HEK293 (cell line): ENCODE measurements around the gene RSPO4.

Source experiments
- CTCF ChIA-PET: fragments of 350-600 bp; formaldehyde crosslinking; extraction: SDS; loops from one replicate; lab custom pipeline; 2021; ENCODE audit warnings: antibody characterized with exemption; lab: Yijun Ruan, JAX
- POLR2A ChIA-PET: fragments of 300-600 bp; formaldehyde crosslinking; extraction: SDS; loops from one replicate; lab custom pipeline; 2020; ENCODE audit warnings: antibody characterized with exemption, inconsistent platforms; lab: Yijun Ruan, JAX
- H3K27ac ChIP-seq: fragments of 200-500 bp; sonication (Bioruptor generic); 2 replicates; pipeline ENCODE4 v1.5.1; 2014; ENCODE audit warnings: low read depth, low read length, control low read depth, inconsistent platforms; ENCODE audit errors: extremely low read depth
- H3K36me3 ChIP-seq, 2 experiments: fragments of 200-500 bp in 1 of 2; sonication (Bioruptor generic) in 1 of 2; 1 replicate in 1 of 2; 2 replicates in 1 of 2; pipeline ENCODE4 v1.5.1; 2014 to 2017; ENCODE audit warnings: inconsistent platforms in 2 of 2, low read length in 2 of 2; ENCODE audit not compliant: control insufficient read depth in 2 of 2, insufficient read depth in 1 of 2
- H3K4me1 ChIP-seq: fragments of 200-500 bp; sonication (Bioruptor generic); 2 replicates; pipeline ENCODE4 v1.5.1; 2014; ENCODE audit warnings: mild to moderate bottlenecking, low read length, inconsistent platforms; ENCODE audit not compliant: control insufficient read depth, insufficient read depth
- H3K4me3 ChIP-seq: 2 replicates; pipeline ENCODE4 v1.5.1; 2011; ENCODE audit warnings: low read depth, mild to moderate bottlenecking, control low read depth, low read length, moderate library complexity
- H3K9me3 ChIP-seq: fragments of 200-500 bp; sonication (Bioruptor generic); 2 replicates; pipeline ENCODE4 v1.5.1; 2014; ENCODE audit warnings: low read depth, low read length, inconsistent platforms; ENCODE audit not compliant: control insufficient read depth, insufficient read depth
- BCL6B ChIP-seq: fragments of 450-650 bp; formaldehyde crosslinking; IDR thresholded peaks from 2 replicates; pipeline ENCODE4 v1.5.1; 2017; ENCODE audit warnings: missing biosample characterization, missing genetic modification characterization
- CTCF ChIP-seq: fragments of 450-650 bp; formaldehyde crosslinking; IDR thresholded peaks from 2 replicates; pipeline ENCODE4 v1.5.1; 2016; ENCODE audit warnings: missing biosample characterization, missing genetic modification characterization
- HOXD13 ChIP-seq: sonication (generic); formaldehyde crosslinking; IDR thresholded peaks from 2 replicates; pipeline ENCODE4 v1.8.0; 2022; ENCODE audit warnings: missing genetic modification reagents, borderline replicate concordance
- MZF1 ChIP-seq: fragments of 450-650 bp; formaldehyde crosslinking; IDR thresholded peaks from 2 replicates; pipeline ENCODE4 v1.5.1; 2017; ENCODE audit warnings: missing biosample characterization, missing genetic modification characterization, borderline replicate concordance
- RBAK ChIP-seq: fragments of 450-650 bp; formaldehyde crosslinking; IDR thresholded peaks from 2 replicates; pipeline ENCODE4 v1.5.1; 2016; ENCODE audit warnings: missing biosample characterization, missing genetic modification characterization
- TSHZ1 ChIP-seq: fragments of 450-650 bp; formaldehyde crosslinking; IDR thresholded peaks from 2 replicates; pipeline ENCODE4 v1.5.1; 2016; ENCODE audit warnings: missing biosample characterization, missing genetic modification characterization, borderline replicate concordance
- ZBTB1 ChIP-seq: fragments of 450-650 bp; formaldehyde crosslinking; IDR thresholded peaks from 2 replicates; pipeline ENCODE4 v1.5.1; 2016; ENCODE audit warnings: missing biosample characterization, missing genetic modification characterization
- ZFHX2 ChIP-seq: fragments of 450-650 bp; formaldehyde crosslinking; conservative IDR thresholded peaks from 2 replicates; pipeline ENCODE4 v1.5.1; 2016; ENCODE audit warnings: missing biosample characterization, missing genetic modification characterization
- ZNF157 ChIP-seq: fragments of 450-650 bp; formaldehyde crosslinking; IDR thresholded peaks from 2 replicates; pipeline ENCODE4 v1.5.1; 2016; ENCODE audit warnings: missing biosample characterization, missing genetic modification characterization
- ZNF211 ChIP-seq: fragments of 450-650 bp; formaldehyde crosslinking; IDR thresholded peaks from 2 replicates; pipeline ENCODE4 v1.5.1; 2016; ENCODE audit warnings: low read depth, missing biosample characterization, missing genetic modification characterization
- ZNF214 ChIP-seq: fragments of 450-650 bp; formaldehyde crosslinking; IDR thresholded peaks from 2 replicates; pipeline ENCODE4 v1.5.1; 2017; ENCODE audit warnings: missing biosample characterization, mild to moderate bottlenecking, missing genetic modification characterization, borderline replicate concordance
- ZNF221 ChIP-seq: fragments of 450-650 bp; formaldehyde crosslinking; IDR thresholded peaks from 2 replicates; pipeline ENCODE4 v1.5.1; 2017; ENCODE audit warnings: missing biosample characterization, missing genetic modification characterization, borderline replicate concordance
- ZNF514 ChIP-seq: fragments of 450-650 bp; formaldehyde crosslinking; IDR thresholded peaks from 2 replicates; pipeline ENCODE4 v1.5.1; 2016; ENCODE audit warnings: missing biosample characterization, missing genetic modification characterization
- ZNF548 ChIP-seq: fragments of 450-650 bp; formaldehyde crosslinking; IDR thresholded peaks from 2 replicates; pipeline ENCODE4 v1.5.1; 2016; ENCODE audit warnings: missing biosample characterization, missing genetic modification characterization
- ZNF571 ChIP-seq: fragments of 450-650 bp; formaldehyde crosslinking; IDR thresholded peaks from 2 replicates; pipeline ENCODE4 v1.5.0; 2017; ENCODE audit warnings: missing biosample characterization, missing genetic modification characterization
- ZNF626 ChIP-seq: fragments of 450-650 bp; sonication (Bioruptor Pico); formaldehyde crosslinking; IDR thresholded peaks from 2 replicates; pipeline ENCODE4 v1.5.1; 2018; ENCODE audit warnings: missing biosample characterization, missing genetic modification characterization, inconsistent platforms
- ZNF645 ChIP-seq: fragments of 450-650 bp; formaldehyde crosslinking; IDR thresholded peaks from 2 replicates; pipeline ENCODE4; 2016; ENCODE audit warnings: missing biosample characterization, missing genetic modification characterization
- ZNF777 ChIP-seq: fragments of 450-650 bp; formaldehyde crosslinking; IDR thresholded peaks from 2 replicates; pipeline ENCODE4 v1.5.1; 2017; ENCODE audit warnings: missing biosample characterization, missing genetic modification characterization, borderline replicate concordance
- ZNF792 ChIP-seq: fragments of 450-650 bp; formaldehyde crosslinking; IDR thresholded peaks from 2 replicates; pipeline ENCODE4 v1.5.1; 2016; ENCODE audit warnings: missing biosample characterization, missing genetic modification characterization

Gene RSPO4

GRCh38 chr20:976033-976432 is 26.1 kb downstream of the RSPO4 start:
- TF ChIP-seq RBAK (tag by site-specific recombination) (no peak), ZNF777 (tag by site-specific recombination) (no peak), ZNF571 (tag by site-specific recombination) (no peak), ZNF626 (tag by site-specific recombination) (no peak), MZF1 (tag by site-specific recombination) (no peak), BCL6B (tag by site-specific recombination) (no peak), ZNF645 (tag by site-specific recombination) (no peak), ZNF157 (no peak), ZNF211 (tag by site-specific recombination) (no peak), ZBTB1 (tag by site-specific recombination) (no peak), ZNF221 (tag by site-specific recombination) (no peak), ZNF214 (no peak), ZNF548 (tag by site-specific recombination) (no peak), ZFHX2 (tag by site-specific recombination) (no peak), ZNF514 (no peak), HOXD13 (CRISPR knock-in tag) (no peak), ZNF792 (tag by site-specific recombination) (no peak)
- H3K4me1 ChIP-seq: no peaks in the 10 kb centered on the region; the same call in 1 of the 2 replicates
- no peaks in the 10 kb centered on the region for H3K36me3 ChIP-seq
- H3K4me3 ChIP-seq: no peak overlapping the region
- ChIA-PET CTCF (interaction anchor here (1.1 to 13.9 kb wide), 3 partner anchors 19 to 160 kb away, joined by 6 to 99 read pairs (median 12); no protein-coding TSS in a partner anchor), POLR2A (no interaction called here)
- no peak overlapping the region for H3K27ac ChIP-seq
- H3K9me3 ChIP-seq: no peaks in the 10 kb centered on the region

- ChIA-PET POLR2A (no interaction called here), CTCF (interaction anchor here (0.5 to 13.9 kb wide), 7 partner anchors 9 to 240 kb away, joined by 3 to 99 read pairs (median 4); no protein-coding TSS in a partner anchor)
- Histone ChIP-seq H3K4me3 (no peak overlapping the region), H3K4me1 (no peaks in the 10 kb centered on the region; the same call in 1 of the 2 replicates), H3K27ac (no peak overlapping the region), H3K9me3 (no peaks in the 10 kb centered on the region), H3K36me3 (no peaks in the 10 kb centered on the region)
- no peak for TF ChIP-seq TSHZ1
- TF ChIP-seq CTCF (tag by site-specific recombination): 0 out of 2 replicates have a peak, but pooled peaks have one; percentile 24
Observed at GRCh38 chr20:973785-974194, 28.3 kb downstream of the RSPO4 start.
